22Rv1 (cell line): ENCODE measurements around the gene NUB1.

Experiments
- ZFX ChIP-seq: fragments of 450-650 bp; IDR thresholded peaks from 2 replicates; pipeline ENCODE4 v1.6.1; 2017; ENCODE audit warnings: antibody characterized with exemption, borderline replicate concordance
- TF ChIP-seq, protein P1 (sequence below): fragments of 450-650 bp; IDR thresholded peaks from 2 replicates; pipeline ENCODE4 v1.5.1; 2017; ENCODE audit warnings: mild to moderate bottlenecking

DNA sequence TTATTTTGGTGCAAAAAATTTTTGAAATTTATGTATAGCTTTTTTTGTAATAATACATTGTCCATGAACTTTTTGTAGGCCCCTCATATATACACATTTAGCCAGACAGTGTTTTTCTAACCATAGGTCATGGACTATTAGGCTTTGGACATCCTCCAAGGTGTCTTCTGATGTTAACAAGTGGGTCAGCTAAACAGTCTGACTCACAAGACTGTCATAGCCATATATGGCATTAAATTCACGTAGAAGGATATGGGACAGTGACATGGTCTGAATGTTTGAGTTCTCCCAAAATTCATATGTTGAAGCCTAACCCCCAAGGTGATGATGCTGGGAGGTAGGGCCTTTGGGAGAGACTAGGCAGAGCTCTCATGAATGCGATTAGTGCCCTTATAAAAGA lies 14.0 kb upstream of the NUB1 start:
- TF ChIP-seq, protein P1, sequence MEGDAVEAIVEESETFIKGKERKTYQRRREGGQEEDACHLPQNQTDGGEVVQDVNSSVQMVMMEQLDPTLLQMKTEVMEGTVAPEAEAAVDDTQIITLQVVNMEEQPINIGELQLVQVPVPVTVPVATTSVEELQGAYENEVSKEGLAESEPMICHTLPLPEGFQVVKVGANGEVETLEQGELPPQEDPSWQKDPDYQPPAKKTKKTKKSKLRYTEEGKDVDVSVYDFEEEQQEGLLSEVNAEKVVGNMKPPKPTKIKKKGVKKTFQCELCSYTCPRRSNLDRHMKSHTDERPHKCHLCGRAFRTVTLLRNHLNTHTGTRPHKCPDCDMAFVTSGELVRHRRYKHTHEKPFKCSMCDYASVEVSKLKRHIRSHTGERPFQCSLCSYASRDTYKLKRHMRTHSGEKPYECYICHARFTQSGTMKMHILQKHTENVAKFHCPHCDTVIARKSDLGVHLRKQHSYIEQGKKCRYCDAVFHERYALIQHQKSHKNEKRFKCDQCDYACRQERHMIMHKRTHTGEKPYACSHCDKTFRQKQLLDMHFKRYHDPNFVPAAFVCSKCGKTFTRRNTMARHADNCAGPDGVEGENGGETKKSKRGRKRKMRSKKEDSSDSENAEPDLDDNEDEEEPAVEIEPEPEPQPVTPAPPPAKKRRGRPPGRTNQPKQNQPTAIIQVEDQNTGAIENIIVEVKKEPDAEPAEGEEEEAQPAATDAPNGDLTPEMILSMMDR = no peak
- no peak for TF ChIP-seq ZFX
